Neural crest cell (in vitro differentiated cells): ENCODE results near the gene GYS2. TPM values are rescaled to one million over a fixed set of nuclear protein-coding genes. Genes with fewer than 3 reads are reported as not detected.

Experiments used
- DNase-seq: peaks from one replicate; pipeline ENCODE4 v3.0.0; 2021; ENCODE audit warnings: low read depth, mixed read lengths, low spot score
- H3K27ac Mint-ChIP-seq: one replicate; pipeline ENCODE4 v1.8.0; 2021; ENCODE audit warnings: mild to moderate bottlenecking, mixed read lengths; ENCODE audit not compliant: unreplicated experiment
- H3K27me3 Mint-ChIP-seq: 2 replicates; pipeline ENCODE4 v1.8.0; 2021; ENCODE audit warnings: low read depth, mild to moderate bottlenecking, mixed read lengths
- H3K36me3 Mint-ChIP-seq: 2 replicates; pipeline ENCODE4 v1.8.0; 2021; ENCODE audit warnings: low read depth, mild to moderate bottlenecking, mixed read lengths
- H3K4me1 Mint-ChIP-seq: 2 replicates; pipeline ENCODE4 v1.8.0; 2021; ENCODE audit warnings: mixed read lengths
- H3K4me3 Mint-ChIP-seq: one replicate; pipeline ENCODE4 v1.8.0; 2021; ENCODE audit warnings: mild to moderate bottlenecking, mixed read lengths
- H3K9me3 Mint-ChIP-seq: 2 replicates; pipeline ENCODE4 v1.8.0; 2021; ENCODE audit warnings: mixed read lengths
- total RNA-seq: library from RNA; stranded (reverse); gene quantifications from 2 replicates; pipeline ENCODE4 v1.2.1, GENCODE V29; 2021
- TF ChIP-seq, protein P1 (sequence below): fragments of 200-600 bp; sonication (generic); conservative IDR thresholded peaks from 2 replicates; pipeline ENCODE4 v1.5.0; 2021; ENCODE audit warnings: antibody characterized with exemption, mild to moderate bottlenecking

The GYS2 gene
- total RNA-seq, 1 donor from 2014 or later, result not detected

GRCh38 chr12:21583587-21583986 is 21.1 kb downstream of the GYS2 start:
- peaks cover 9% of the 10 kb centered on the region for H3K9me3 Mint-ChIP-seq
- no peak for DNase-seq
- no peaks in the 10 kb centered on the region for H3K27me3 Mint-ChIP-seq
- no peaks in the 10 kb centered on the region for H3K36me3 Mint-ChIP-seq
- H3K27ac Mint-ChIP-seq, result no peak overlapping the region
- H3K4me1 Mint-ChIP-seq, result no peaks in the 10 kb centered on the region
- TF ChIP-seq, protein P1, sequence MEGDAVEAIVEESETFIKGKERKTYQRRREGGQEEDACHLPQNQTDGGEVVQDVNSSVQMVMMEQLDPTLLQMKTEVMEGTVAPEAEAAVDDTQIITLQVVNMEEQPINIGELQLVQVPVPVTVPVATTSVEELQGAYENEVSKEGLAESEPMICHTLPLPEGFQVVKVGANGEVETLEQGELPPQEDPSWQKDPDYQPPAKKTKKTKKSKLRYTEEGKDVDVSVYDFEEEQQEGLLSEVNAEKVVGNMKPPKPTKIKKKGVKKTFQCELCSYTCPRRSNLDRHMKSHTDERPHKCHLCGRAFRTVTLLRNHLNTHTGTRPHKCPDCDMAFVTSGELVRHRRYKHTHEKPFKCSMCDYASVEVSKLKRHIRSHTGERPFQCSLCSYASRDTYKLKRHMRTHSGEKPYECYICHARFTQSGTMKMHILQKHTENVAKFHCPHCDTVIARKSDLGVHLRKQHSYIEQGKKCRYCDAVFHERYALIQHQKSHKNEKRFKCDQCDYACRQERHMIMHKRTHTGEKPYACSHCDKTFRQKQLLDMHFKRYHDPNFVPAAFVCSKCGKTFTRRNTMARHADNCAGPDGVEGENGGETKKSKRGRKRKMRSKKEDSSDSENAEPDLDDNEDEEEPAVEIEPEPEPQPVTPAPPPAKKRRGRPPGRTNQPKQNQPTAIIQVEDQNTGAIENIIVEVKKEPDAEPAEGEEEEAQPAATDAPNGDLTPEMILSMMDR, result no peak
- no peak overlapping the region for H3K4me3 Mint-ChIP-seq

- Mint-ChIP-seq H3K36me3 (no peaks in the 10 kb centered on the region), H3K27me3 (no peaks in the 10 kb centered on the region), H3K4me3 (no peak overlapping the region), H3K9me3 (peaks cover 9% of the 10 kb centered on the region), H3K27ac (no peak overlapping the region), H3K4me1 (peaks cover 9% of the 10 kb centered on the region)
- TF ChIP-seq, protein P1, result no peak
- no peak for DNase-seq
These were observed 23.7 kb downstream of the GYS2 start for GRCh38 chr12:21580748-21581516.

DNA sequence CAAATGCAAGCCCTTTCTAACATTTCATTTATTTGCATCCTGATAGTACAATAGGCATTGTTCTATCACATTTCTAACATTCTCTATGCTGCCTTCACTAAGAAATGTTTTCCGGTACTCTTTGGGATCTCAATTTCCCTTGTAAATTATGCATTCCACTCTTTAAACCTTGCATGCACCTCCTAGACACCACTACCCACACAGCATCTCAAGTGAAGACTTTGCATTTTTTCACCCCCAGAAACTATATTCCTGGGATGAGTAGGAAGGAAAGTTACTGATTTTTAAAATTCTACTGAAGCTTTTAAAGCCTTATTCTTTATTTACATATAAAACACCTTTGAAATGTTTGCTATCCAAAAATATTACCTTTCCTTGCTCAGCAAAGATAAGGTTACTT is 27.1 kb downstream of the GYS2 start:
- peaks cover 3% of the 10 kb centered on the region for H3K9me3 Mint-ChIP-seq
- no peak overlapping the region for H3K27ac Mint-ChIP-seq
- no peak overlapping the region for H3K4me3 Mint-ChIP-seq
- TF ChIP-seq, protein P1, result no peak
- H3K36me3 Mint-ChIP-seq, result no peaks in the 10 kb centered on the region
- peaks cover 9% of the 10 kb centered on the region for H3K4me1 Mint-ChIP-seq
- no peaks in the 10 kb centered on the region for H3K27me3 Mint-ChIP-seq
- no peak for DNase-seq

- TF ChIP-seq, protein P1, result no peak
- no peaks in the 10 kb centered on the region for H3K9me3 Mint-ChIP-seq
- no peaks in the 10 kb centered on the region for H3K27me3 Mint-ChIP-seq
- DNase-seq, result no peak
- H3K36me3 Mint-ChIP-seq, result no peaks in the 10 kb centered on the region
- H3K4me1 Mint-ChIP-seq, result peaks cover 9% of the 10 kb centered on the region
- no peak overlapping the region for H3K27ac Mint-ChIP-seq
- H3K4me3 Mint-ChIP-seq, result no peak overlapping the region
These were observed 28.2 kb downstream of the GYS2 start for GRCh38 chr12:21576431-21576830.

GRCh38 chr12:21573733-21574358 is 30.8 kb downstream of the GYS2 start:
- H3K4me1 Mint-ChIP-seq, result peaks cover 9% of the 10 kb centered on the region
- H3K4me3 Mint-ChIP-seq, result no peak overlapping the region
- TF ChIP-seq, protein P1, result no peak
- H3K27me3 Mint-ChIP-seq, result no peaks in the 10 kb centered on the region
- DNase-seq, result no peak
- H3K27ac Mint-ChIP-seq, result no peak overlapping the region
- H3K36me3 Mint-ChIP-seq, result no peaks in the 10 kb centered on the region
- no peaks in the 10 kb centered on the region for H3K9me3 Mint-ChIP-seq
